Activated CD4-positive, alpha-beta T cell treated with anti-CD3 and anti-CD28 coated beads, Interleukin-2, amount 50 U/mL, for 48 hours (primary cell): ENCODE results near the gene EAF2.
A peak's percentile ranks its signal among the peaks of the same experiment; 100 is the strongest.
"Not testable (repeated sequence)": the region's sequence is repeated elsewhere in the genome, so short reads cannot be mapped to it uniquely, and the experiment has no call there.

Experiments used
- DNase-seq, 2 experiments: peaks; one replicate each; pipeline ENCODE4 v3.0.0-alpha.2; 2020

Gene EAF2

GRCh38 chr3:121834671-121835464, at the start of gene EAF2, which contains the start of gene IQCB1:
Gene EAF2 (plus strand): TSS chr3:121835209. CDS start chr3:121835286, 77 bp downstream.
Gene IQCB1 (minus strand): TSS chr3:121835060. CDS start chr3:121828960, 6,100 bp downstream.
- peak; percentile 95 to 96 for DNase-seq

- DNase-seq = no peak
These were observed 48.5 kb upstream of the EAF2 start for GRCh38 chr3:121786485-121786884.

DNA sequence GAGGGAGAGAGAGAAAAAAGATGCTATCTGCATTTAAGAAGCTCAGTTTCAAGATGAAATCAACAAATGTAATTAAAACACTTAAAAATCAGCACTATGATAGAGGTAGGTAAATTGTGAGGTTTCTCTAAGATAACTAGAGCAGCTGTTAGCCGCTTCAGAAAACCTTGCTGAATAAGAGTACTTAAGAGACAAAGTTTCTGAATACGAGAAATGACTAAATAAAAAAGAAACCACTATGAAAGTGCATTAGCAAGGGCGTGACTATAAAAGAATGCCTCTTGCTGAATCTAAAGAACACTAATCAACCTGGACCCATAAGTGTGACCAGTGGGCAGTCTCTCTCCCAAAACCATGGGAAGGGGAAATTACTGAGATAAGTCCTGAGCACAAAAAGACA, 41.9 kb upstream of the EAF2 start:
- DNase-seq = no peak

DNA sequence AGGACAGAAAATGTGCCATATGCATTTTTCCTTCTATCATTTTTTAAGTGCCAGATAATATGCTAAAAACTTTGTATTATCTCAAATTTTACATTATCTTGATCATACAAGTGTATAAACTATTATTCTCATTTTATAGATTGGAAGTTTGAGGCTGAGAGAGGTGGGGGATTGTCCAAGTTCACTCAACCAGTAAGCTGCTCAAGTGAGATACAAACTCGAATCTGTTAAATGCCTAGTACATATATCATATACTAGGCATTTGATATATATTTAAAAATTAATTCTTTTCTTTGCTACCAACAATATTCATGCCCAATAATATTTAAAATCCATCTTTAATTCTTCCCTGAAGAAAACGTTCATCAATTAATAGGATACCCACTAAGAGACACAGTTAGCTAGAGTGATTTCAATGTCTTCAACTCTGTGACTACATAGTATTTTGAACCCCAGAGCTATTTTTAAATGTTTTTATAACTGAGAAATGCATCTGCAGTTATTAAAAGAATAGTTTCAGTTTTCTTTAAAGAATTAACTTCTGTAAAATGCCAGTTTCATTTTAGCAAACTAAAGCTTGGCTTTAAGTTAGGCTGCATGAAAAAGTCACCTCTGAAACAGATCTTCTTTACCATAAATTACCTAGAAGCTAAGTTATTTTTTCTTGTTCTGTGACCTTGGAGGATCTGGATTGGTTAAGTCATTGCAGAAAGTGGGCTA, 40.6 kb upstream of the EAF2 start:
- DNase-seq = no peak

DNA sequence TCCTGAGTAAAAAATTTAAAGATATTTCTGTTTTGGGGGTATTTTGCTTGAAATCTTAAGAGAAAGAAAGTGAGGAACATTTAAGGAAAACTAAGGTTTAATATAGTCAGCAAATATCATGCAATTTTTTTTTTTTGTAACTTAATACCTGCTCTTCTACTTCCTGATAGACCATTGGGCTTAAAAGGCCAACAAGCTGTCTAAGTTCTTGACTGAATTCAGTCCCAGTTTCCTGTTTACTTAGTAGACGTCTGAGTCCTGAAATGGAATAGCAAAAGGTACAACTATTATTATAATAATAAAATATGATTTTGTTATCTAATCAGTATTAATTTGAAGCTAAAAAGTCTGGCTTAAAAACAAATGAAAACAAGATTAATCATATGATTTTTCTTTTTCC, 38.0 kb upstream of the EAF2 start:
- no peak for DNase-seq

GRCh38 chr3:121800906-121801305, 34.1 kb upstream of the EAF2 start:
- DNase-seq = no peak

DNA sequence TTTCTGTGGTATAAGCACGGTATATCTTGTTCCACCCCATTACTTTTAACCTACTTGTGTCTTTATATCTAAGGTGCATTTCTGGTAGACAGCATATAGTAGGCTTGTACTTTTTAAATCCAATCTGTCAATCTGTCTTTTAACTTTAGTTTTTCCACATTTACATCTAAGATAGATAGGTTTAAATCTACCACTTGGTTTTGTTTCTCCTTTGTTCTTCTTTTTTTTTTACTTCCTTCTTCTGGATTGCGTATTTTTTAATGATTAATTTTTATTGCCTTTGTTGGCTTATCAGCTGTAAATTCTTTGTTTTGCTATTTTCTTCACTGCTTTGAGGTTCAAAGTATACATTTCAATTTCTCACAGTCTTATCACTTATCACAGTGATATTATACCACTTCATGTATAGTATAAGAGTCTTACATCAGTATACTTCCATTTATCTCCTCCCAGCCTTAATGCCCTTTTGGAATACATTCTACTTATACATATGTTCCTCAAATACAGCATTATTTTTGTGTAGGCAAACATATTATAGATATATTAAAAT, 31.2 kb upstream of the EAF2 start:
- DNase-seq = no peak

DNA sequence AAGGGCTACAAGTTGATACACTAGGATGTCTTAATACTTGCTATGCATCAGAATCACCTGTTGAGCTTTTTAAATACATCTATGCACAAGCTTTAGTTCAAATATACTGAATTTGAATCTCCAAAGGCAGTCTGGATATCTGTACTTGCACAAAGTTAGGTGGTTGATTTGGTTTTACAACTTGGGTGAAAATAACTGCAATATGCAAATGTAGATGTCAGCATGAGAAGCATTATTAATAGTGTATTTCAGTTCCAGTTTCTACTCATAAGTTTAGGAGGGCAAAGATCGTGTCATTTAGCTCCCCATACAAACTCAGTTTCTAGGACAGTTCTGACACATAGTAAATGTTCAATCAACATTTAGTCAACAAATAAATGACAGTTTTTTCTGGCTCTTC, 25.8 kb upstream of the EAF2 start:
- no peak for DNase-seq

DNA sequence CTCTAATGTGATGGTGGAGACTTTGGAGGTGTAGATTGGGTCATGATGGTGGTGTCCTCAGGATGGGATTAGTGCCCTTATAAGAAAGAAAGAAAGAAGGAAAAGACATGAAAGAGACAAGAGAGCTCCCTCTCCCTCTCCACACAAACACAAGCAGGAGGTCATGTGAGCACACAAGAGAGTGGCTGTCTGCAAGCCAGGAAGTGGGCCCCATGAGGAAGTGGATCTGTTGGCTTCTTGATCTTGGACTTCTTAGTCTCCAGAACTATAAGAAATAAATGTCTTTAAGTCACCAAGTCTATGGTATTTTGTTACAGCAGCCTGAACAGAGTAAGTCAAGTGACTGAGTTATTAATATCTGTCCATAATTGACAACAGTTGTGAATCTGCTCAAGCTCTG, 17.3 kb upstream of the EAF2 start:
- DNase-seq = no peak

- DNase-seq = no peak
These were observed 16.4 kb upstream of the EAF2 start for GRCh38 chr3:121818578-121818977.

GRCh38 chr3:121819236-121819635, 15.8 kb upstream of the EAF2 start:
- no peak for DNase-seq

GRCh38 chr3:121821421-121822199, 13.4 kb upstream of the EAF2 start:
- DNase-seq = no peak

DNA sequence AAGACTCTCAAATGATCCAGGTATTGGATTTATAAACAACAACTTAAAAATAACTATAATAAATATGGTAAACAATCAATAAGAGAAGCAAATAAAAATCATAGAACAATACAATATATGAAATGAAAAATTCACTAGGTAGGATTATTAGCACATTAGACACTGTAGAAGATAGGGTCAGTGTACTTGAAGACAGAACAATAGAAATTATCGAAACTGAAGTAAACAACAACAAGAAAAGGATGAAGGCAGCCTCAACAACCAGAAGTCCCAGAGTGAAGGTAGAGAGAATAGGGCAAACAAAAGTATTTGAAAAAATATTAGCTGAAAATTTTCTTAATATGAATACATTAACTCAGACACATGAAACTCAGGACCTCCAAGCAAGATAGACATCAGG, 12.0 kb upstream of the EAF2 start:
- no peak for DNase-seq

DNA sequence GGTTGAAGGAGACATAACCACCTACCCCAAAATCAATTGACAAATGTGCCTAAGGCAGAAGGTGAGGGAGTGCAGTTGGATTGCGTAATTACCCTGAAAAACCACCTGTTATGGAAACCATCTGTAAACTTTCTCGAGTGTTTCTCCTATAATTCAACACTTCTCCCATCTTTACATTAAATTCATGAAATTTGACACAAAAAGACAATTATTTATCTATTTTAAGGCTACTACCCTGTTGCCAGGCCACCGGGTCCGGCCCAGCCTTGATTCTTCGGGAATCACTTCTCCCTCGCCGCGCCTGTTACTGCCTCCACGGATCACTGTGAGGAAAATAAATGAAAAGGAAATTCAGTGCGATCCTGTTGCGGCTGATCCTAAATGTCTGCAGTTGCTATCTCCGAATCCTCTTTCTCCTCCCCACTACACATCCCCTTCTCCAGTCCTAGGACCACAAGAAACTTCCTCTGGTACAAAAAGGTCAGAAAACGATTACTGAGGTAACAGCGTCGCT, 795 bp upstream of the EAF2 start:
- peak; percentile 11 to 13 for DNase-seq

- no peak for DNase-seq
These were observed 424 bp downstream of the EAF2 start for GRCh38 chr3:121835465-121835801.

GRCh38 chr3:121836064-121836463, 1.1 kb downstream of the EAF2 start:
- DNase-seq = no peak

- DNase-seq = no peak
These were observed 1.5 kb downstream of the EAF2 start for GRCh38 chr3:121836481-121836880.

DNA sequence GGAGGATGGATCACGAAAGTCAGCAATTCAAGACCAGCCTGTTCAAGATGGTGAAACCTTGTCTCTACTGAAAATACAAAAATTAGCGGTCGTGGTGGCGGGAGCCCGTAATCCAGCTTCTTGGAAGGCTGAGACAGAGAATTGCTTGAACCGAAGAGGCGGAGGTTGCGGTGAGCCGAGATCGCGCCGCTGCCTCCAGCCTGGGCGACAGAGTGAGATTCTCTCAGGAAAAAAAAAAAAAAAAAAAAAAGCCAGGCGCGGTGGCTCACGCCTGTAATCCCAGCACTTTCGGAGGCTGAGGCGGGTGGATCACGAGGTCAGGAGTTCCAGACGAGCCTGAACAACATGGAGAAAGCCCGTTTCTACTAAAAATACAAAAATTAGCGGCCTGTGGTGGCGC, 5.0 kb downstream of the EAF2 start:
- DNase-seq = no peak

DNA sequence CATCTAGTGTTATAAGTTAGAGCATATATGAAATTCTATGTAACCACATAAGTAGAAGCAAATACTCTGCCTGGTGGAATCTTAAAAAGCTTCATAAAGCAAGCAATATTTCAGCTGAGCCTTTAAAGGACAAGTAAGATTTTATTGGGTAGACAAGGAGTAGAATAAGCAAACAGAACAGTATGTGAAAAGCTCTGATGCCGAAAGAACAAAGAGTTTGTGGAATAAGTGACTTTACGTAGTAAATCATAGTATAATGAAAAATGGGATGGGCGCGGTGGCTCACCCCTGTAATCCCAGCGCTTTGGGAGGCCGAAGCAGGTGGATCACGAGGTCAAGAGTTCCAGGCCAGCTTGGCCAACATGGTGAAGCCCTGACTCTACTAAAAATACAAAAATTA, 9.9 kb downstream of the EAF2 start:
- no peak for DNase-seq

DNA sequence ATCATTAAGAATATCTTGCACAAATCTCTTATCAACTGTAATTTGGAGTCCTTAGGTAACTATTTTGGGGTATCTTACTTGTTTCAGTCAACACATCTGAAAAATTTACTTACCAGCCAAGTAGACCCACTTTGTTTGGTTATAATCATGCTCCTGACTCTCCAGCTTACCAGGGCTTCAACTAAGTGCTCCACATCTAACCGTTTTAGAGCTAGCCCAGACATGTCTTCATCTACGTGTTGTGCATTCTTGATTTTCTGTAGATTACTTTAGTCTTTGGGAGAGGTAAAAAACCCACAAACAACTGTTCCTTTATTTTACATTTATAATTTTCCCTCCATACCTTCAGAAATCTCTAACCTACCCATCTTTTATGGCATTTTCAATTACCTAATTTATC, 17.2 kb downstream of the EAF2 start:
- DNase-seq = no peak

- DNase-seq = no peak
These were observed 20.5 kb downstream of the EAF2 start for GRCh38 chr3:121855555-121855954.

- DNase-seq = not testable (repeated sequence)
These were observed 22.8 kb downstream of the EAF2 start for GRCh38 chr3:121857778-121858177.

- not testable (repeated sequence) for DNase-seq
These were observed 28.2 kb downstream of the EAF2 start for GRCh38 chr3:121863247-121863646.
